MG63 (cell line): ENCODE results near the gene PIKFYVE. TPM values are rescaled to one million over a fixed set of nuclear protein-coding genes. Genes with fewer than 3 reads are reported as not detected.
"Not testable (repeated sequence)": the region's sequence is repeated elsewhere in the genome, so short reads cannot be mapped to it uniquely, and the experiment has no call there.

Source experiments
- DNase-seq: peaks from one replicate; pipeline ENCODE4 v3.0.0-alpha.2; 2020
- H3K27me3 ChIP-seq: fragments of 250-450 bp; sonication (Bioruptor Pico); 2 replicates; pipeline ENCODE4 v1.5.1; 2020; ENCODE audit warnings: mild to moderate bottlenecking, moderate library complexity
- H3K36me3 ChIP-seq: fragments of 250-450 bp; sonication (Bioruptor Pico); 2 replicates; pipeline ENCODE4 v1.5.1; 2020; ENCODE audit warnings: mild to moderate bottlenecking, moderate library complexity
- H3K4me3 ChIP-seq: fragments of 250-450 bp; sonication (Bioruptor Pico); 2 replicates; pipeline ENCODE4 v1.5.1; 2020; ENCODE audit warnings: mild to moderate bottlenecking, moderate library complexity
- H3K9me3 ChIP-seq: fragments of 250-450 bp; sonication (Bioruptor Pico); 2 replicates; pipeline ENCODE4 v1.5.1; 2020; ENCODE audit warnings: mild to moderate bottlenecking, moderate library complexity
- total RNA-seq: library from RNA; depleted of rRNA; stranded (reverse); fragments of >200 nt; shearing (Covaris generic); gene quantifications from 2 replicates; pipeline ENCODE4 v1.2.3, GENCODE V29; 2014; ENCODE audit warnings: low replicate concordance

PIKFYVE gene
- total RNA-seq, 1 experiment from 2014 or later: 7.1 TPM

DNA sequence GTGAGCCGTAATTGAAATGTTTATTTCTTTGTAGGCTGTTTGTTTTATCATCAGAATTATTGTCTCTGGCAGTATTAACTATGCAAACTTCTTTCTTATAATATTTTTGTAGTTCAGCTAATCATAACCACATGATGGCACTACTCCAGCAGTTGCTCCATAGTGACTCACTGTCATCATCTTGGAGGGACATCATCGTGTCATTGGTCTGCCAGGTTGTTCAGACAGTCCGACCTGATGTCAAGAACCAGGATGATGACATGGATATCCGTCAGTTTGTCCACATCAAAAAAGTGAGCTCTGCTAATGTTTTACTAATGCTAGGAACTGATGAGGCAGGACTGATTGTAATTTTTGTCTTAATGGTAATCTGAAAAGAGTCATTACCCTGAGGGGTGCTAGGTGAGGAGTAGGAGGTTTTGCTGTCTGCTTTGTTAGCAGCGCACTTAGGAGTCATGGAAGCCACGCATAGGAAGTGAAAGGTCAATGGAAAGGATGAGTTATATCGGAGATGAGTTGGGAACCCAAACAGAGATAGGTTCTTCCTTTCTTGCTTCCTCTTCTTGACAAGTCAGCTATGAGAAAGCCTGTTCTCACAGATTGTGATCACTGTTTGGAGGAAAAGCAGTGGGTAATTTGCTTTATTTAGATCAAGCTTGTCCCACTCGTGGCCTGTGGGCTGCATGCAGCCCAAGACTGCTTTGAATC is 49.2 kb downstream of the PIKFYVE start:
- no peaks in the 10 kb centered on the region for H3K27me3 ChIP-seq
- DNase-seq: no peak
- no peak overlapping the region for H3K4me3 ChIP-seq
- no peaks in the 10 kb centered on the region for H3K9me3 ChIP-seq
- peaks cover 23% of the 10 kb centered on the region for H3K36me3 ChIP-seq

GRCh38 chr2:208318127-208318526 is 52.1 kb downstream of the PIKFYVE start:
- Histone ChIP-seq H3K4me3 (no peak overlapping the region), H3K9me3 (no peaks in the 10 kb centered on the region), H3K36me3 (peaks cover 31% of the 10 kb centered on the region), H3K27me3 (no peaks in the 10 kb centered on the region)
- DNase-seq: no peak

- Histone ChIP-seq H3K27me3 (no peaks in the 10 kb centered on the region), H3K9me3 (no peaks in the 10 kb centered on the region), H3K4me3 (no peak overlapping the region), H3K36me3 (peaks cover 34% of the 10 kb centered on the region)
- DNase-seq: no peak
These were observed 53.3 kb downstream of the PIKFYVE start for GRCh38 chr2:208319391-208319790.

GRCh38 chr2:208320686-208321085 is 54.6 kb downstream of the PIKFYVE start:
- Histone ChIP-seq H3K9me3 (no peaks in the 10 kb centered on the region), H3K36me3 (peaks cover 32% of the 10 kb centered on the region), H3K4me3 (no peak overlapping the region), H3K27me3 (no peaks in the 10 kb centered on the region)
- DNase-seq: no peak

- Histone ChIP-seq H3K4me3 (no peak overlapping the region), H3K9me3 (no peaks in the 10 kb centered on the region), H3K27me3 (no peaks in the 10 kb centered on the region), H3K36me3 (peaks cover 31% of the 10 kb centered on the region)
- no peak for DNase-seq
These were observed 60.0 kb downstream of the PIKFYVE start for GRCh38 chr2:208326016-208326415.

DNA sequence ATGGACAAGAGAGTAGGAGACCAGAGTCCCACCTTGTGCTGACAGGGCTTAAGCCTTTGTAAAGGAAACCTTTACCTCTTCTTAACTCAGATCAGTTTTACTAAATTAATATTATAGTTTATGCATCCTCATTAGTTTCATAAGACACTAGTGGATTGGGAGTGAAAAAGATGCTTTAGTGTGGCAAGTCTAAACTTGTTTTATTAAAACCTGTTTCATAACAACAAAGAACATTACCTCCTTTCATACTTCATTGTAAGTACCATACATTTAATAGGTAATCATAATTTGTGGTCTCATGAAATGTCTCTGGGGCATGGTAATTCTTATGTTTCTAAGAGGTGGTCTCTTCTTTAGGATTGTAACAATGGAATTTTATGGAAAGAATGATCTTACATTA is 63.4 kb downstream of the PIKFYVE start:
- DNase-seq: no peak
- no peaks in the 10 kb centered on the region for H3K9me3 ChIP-seq
- H3K27me3 ChIP-seq: no peaks in the 10 kb centered on the region
- H3K4me3 ChIP-seq: no peak overlapping the region
- H3K36me3 ChIP-seq: peaks cover 27% of the 10 kb centered on the region

GRCh38 chr2:208334230-208334629 is 68.2 kb downstream of the PIKFYVE start:
- no peak for DNase-seq
- H3K27me3 ChIP-seq: no peaks in the 10 kb centered on the region
- H3K4me3 ChIP-seq: no peak overlapping the region
- peaks cover 32% of the 10 kb centered on the region for H3K36me3 ChIP-seq
- H3K9me3 ChIP-seq: no peaks in the 10 kb centered on the region

- Histone ChIP-seq H3K36me3 (peaks cover 46% of the 10 kb centered on the region), H3K4me3 (no peak overlapping the region), H3K27me3 (no peaks in the 10 kb centered on the region), H3K9me3 (no peaks in the 10 kb centered on the region)
- no peak for DNase-seq
These were observed 80.7 kb downstream of the PIKFYVE start for GRCh38 chr2:208346756-208347155.

GRCh38 chr2:208350610-208351009 is 84.6 kb downstream of the PIKFYVE start:
- Histone ChIP-seq H3K36me3 (peaks cover 56% of the 10 kb centered on the region), H3K4me3 (no peak overlapping the region), H3K27me3 (no peaks in the 10 kb centered on the region), H3K9me3 (no peaks in the 10 kb centered on the region)
- DNase-seq: peak; percentile 14

DNA sequence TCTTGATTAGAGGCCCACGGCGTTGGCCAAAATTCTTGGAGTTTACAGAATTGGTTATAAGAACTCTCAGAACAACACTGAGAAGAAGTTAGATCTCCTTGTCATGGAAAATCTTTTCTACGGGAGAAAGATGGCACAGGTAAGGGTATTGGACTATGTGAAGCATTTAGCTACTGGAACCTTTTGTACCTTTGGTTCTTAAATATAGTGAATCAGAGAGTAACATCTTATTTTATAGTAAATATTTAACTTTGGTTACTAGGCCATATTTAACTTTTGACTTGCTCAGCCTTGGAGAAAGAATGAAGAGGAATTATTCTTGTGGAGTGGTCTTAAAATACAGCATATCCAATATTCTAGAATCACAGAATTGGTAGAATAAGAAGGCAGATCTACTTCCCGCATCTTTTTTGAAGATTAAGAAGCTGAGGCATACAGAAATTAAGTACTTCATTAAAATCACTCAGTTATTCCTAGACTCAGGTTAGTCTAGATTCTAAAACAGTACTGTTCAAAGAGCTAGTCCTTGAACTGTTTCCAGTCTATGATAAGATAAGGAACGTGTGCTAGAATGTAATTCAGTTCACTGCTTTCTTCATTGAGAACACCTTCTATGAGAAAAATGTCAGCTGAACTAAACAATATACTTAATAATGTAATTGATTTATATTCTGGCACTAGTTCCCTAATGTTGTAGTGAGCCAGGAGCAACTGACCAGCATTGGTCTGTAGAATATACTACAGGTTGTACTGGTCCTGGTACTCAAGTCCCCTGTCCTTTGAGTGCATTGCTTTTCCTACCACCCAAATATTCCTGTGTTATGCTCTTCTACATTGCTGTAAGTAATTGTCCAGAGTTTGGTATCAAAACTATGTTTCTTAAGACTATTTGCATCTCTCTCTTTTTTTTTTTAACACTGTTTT is 86.9 kb downstream of the PIKFYVE start:
- H3K4me3 ChIP-seq: no peak overlapping the region
- no peaks in the 10 kb centered on the region for H3K27me3 ChIP-seq
- H3K36me3 ChIP-seq: peaks cover 44% of the 10 kb centered on the region
- H3K9me3 ChIP-seq: no peaks in the 10 kb centered on the region
- no peak for DNase-seq

- DNase-seq: no peak
- H3K9me3 ChIP-seq: no peaks in the 10 kb centered on the region; the same call in 1 of the 2 replicates
- H3K4me3 ChIP-seq: no peak overlapping the region
These were observed 88.9 kb downstream of the PIKFYVE start for GRCh38 chr2:208354964-208355381.

GRCh38 chr2:208356420-208356819 is 90.4 kb downstream of the PIKFYVE start:
- DNase-seq, H3K4me3 ChIP-seq, H3K9me3 ChIP-seq, H3K27me3 ChIP-seq: not testable (repeated sequence)
- peaks cover 38% of the 10 kb centered on the region for H3K36me3 ChIP-seq

More at GRCh38 chr2:208354964-208355381, 88.9 kb downstream of the PIKFYVE start:
- no peaks in the 10 kb centered on the region for H3K27me3 ChIP-seq
- peaks cover 51% of the 10 kb centered on the region for H3K36me3 ChIP-seq

DNA sequence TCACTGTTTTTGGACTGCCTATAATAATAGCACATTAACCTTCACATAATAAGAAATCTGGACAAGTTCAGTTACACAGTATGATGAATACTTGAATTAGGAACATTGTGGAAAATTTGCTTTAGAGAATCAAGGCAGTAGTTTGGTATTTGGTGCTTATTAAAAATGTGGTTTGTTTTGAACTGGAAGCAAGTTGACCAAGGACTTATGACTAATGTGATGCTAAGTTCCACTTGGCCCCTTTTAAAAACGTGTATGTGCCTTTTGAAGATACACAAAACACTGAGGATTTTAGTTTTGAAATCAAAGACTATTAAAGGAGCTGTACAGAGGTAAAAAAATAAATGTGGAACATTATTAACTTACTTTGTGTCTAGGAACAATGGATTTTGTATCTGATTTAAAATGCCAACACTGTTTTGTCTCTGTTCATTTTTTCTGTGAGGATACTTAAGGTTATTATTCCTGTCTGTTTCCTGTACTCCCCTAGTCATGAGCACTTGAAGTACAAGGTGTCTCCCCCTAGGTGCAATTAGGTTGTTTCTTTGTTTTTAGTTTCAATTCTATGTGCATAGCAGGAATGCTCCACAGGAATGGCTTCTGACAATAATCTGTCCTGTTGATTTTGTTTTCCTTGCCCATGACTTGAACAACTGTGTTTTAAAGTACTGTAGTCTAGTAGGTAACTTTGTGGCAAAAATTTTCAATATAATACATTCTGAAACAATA is 91.0 kb downstream of the PIKFYVE start:
- H3K27me3 ChIP-seq: no peaks in the 10 kb centered on the region
- no peaks in the 10 kb centered on the region; the same call in 1 of the 2 replicates for H3K9me3 ChIP-seq
- peaks cover 34% of the 10 kb centered on the region for H3K36me3 ChIP-seq
- no peak for DNase-seq
- H3K4me3 ChIP-seq: no peak overlapping the region

DNA sequence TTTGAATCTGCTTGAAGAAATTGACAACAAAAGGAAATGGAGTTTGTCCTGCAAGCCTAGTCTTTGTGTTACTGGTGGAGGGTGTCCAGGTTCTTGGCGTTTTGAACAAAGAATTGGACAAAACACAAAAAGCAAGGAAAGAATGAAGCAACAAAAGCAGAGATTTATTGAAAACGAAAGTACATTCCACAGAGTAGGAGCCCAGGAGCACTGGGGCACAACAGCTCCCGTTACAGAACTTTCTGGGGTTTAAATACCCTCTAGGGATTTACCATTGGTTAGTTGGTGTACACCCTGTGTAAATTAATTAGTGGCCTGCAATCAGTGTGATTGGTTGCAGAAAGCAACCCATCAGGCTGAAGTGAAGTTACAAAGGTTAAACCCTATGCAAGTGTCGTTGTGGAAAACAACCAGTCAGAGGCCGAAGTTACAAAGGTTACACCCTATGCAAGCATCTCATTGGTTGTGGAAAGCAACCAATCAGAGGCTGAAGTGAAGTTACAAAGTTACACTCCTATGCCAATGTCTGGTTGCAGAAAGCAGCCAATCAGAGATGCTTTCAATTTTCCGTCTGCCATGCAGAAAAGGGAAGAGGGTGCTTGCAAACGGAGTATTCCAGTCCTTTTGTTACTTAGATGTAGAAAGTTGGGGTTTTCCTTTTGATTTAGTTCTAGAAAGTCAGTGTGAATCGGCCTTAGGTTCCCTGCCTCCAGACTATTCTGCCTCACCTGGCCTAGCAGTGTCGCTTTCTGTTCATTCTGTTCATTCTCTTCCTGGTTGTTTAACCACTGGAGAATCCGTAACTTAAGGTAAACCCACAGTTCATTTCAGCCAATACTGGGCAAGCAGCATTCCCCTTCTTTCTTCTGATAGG is 92.9 kb downstream of the PIKFYVE start:
- no peak overlapping the region for H3K4me3 ChIP-seq
- H3K27me3 ChIP-seq: no peaks in the 10 kb centered on the region
- no peak for DNase-seq
- H3K9me3 ChIP-seq: no peaks in the 10 kb centered on the region; the same call in 1 of the 2 replicates
- peaks cover 19% of the 10 kb centered on the region for H3K36me3 ChIP-seq

GRCh38 chr2:208359632-208359986 is 93.6 kb downstream of the PIKFYVE start:
- no peaks in the 10 kb centered on the region; the same call in 1 of the 2 replicates for H3K9me3 ChIP-seq
- DNase-seq: no peak
- H3K4me3 ChIP-seq: no peak overlapping the region
- H3K27me3 ChIP-seq: no peaks in the 10 kb centered on the region
- H3K36me3 ChIP-seq: peaks cover 13% of the 10 kb centered on the region
